ENCODE measurements around the gene HYAL3.
"Not testable (repeated sequence)": the region's sequence is repeated elsewhere in the genome, so short reads cannot be mapped to it uniquely, and the experiment has no call there.

HYAL3 gene

GRCh38 chr3:50294089-50294488, 5.1 kb downstream of the HYAL3 start:
- Histone ChIP-seq H3K36me3 (ENCODE audit: insufficient read depth, low read length) (peaks cover 13% of the 10 kb centered on the region), H3K27me3 (ENCODE audit: control insufficient read depth, insufficient read depth, low read length) (no peaks in the 10 kb centered on the region), H3K9me3 (replicated peaks; ENCODE audit: low read length) (no peaks in the 10 kb centered on the region), H3K4me3 (ENCODE audit: low read length) (no peak overlapping the region), H3K4me2 (ENCODE audit: low read length) (no peak overlapping the region), H3K9ac (ENCODE audit: low read depth, low read length) (no peak overlapping the region), H3K4me1 (ENCODE audit: control insufficient read depth, insufficient read depth, low read length) (peaks cover 17% of the 10 kb centered on the region)

DNA sequence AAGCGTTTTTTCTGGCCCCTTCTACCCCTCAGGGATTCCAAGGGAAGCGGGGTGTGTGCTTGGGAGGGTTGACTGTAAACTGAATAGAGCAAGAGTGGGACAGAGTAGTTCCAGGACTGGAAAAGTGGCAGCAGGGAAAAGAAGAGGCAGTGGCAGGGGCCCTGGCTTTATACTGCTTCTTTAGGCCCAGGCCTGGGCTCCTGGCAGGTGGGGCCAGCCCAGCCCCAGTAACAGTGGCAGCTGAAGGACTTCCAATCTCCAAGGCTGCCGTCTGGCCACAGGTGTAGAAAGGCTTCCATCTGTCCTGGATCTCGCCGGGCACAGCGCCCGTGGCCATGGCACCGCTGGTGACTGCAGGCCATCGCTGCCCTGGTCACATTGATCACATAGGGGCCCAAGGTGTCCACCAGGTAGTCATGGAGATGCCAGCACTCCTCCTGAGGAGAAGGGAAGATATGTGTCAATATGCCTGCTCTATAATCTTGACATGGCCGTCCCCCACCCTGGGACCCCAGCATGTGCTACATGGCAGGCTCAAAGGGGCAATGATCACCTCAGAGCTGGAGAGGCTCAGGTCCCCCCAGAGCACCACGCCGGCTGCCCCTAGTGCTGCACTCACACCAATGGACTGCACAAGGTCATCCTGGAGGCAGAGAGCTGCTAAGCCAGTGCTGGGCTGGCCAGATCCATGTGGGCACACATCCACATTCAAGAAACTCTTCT, 6.0 kb downstream of the HYAL3 start:
- Histone ChIP-seq H3K4me1 (ENCODE audit: control insufficient read depth, insufficient read depth, low read length) (peaks cover 9% of the 10 kb centered on the region), H3K9ac (ENCODE audit: low read depth, low read length) (peak overlapping the region; percentile 66), H3K4me3 (ENCODE audit: low read length) (peak overlapping the region; percentile 66), H3K4me2 (ENCODE audit: low read length) (peak overlapping the region; percentile 86), H3K27me3 (ENCODE audit: control insufficient read depth, insufficient read depth, low read length) (no peaks in the 10 kb centered on the region), H3K36me3 (ENCODE audit: insufficient read depth, low read length) (peaks cover 19% of the 10 kb centered on the region), H3K9me3 (replicated peaks; ENCODE audit: low read length) (no peaks in the 10 kb centered on the region)

DNA sequence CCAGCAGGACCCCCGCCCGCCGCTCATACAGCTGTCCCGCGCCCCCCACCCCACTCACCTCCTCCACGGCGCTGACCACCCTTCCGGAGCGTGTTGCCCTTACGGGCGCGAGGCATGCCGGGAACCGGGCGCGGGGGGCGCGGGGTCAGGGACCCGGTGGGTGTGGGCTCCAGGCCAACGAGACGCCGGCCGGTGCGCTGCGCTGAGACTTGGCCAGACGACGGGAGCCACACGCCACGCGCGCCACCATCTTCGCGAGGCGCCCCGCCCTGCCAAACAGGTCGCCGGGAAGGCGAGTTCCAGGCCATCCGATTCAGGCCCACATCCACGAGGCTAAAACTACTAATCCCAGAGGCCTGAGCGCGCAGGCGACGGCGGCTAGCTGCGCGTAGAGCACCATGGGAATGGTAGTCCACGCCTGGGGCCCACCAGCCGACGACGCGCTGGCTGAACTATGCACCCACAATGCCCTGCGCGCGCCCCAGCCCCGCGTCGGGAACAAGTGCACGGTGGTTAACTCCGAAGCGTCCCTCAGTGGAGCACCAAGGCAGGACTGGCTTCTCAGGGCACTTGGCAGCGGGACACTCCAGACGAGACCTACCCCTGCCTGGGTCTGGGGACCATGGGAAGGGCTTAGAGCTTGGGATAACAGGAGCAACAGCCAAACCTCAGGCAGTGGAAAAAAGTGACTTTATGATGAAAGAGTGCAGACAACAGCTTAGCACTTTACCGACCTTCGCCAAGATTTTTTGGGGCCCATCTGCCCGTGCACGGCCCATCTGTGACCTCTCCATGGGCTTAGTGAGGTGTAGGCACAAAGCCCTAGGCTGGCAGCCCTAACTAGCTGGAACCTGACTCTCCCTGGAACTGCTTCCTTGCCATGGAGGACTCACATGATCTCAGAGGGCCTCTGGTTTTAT, 6.8 kb downstream of the HYAL3 start, which contains the start of gene IFRD2:
Gene IFRD2 (minus strand): TSS at position 271 of the 920 bp plus-strand sequence. CDS start 155 bp downstream, at position 116.
- Histone ChIP-seq H3K4me2 (ENCODE audit: low read length) (peak within 1 kb of the TSS; percentile 91), H3K27me3 (ENCODE audit: control insufficient read depth, insufficient read depth, low read length) (no peaks in the 10 kb centered on the region), H3K4me3 (ENCODE audit: low read length) (peak within 1 kb of the TSS; percentile 85), H3K9me3 (replicated peaks; ENCODE audit: low read length) (no peaks in the 10 kb centered on the region), H3K9ac (ENCODE audit: low read depth, low read length) (peak within 1 kb of the TSS; percentile 88), H3K36me3 (ENCODE audit: insufficient read depth, low read length) (peaks cover 27% of the 10 kb centered on the region), H3K4me1 (ENCODE audit: control insufficient read depth, insufficient read depth, low read length) (peaks cover 6% of the 10 kb centered on the region)

- H3K36me3 ChIP-seq (ENCODE audit: insufficient read depth, low read length), result peaks cover 38% of the 10 kb centered on the region
- no peak overlapping the region for H3K4me3 ChIP-seq (ENCODE audit: low read length)
- peaks cover 6% of the 10 kb centered on the region for H3K4me1 ChIP-seq (ENCODE audit: control insufficient read depth, insufficient read depth, low read length)
- no peak overlapping the region for H3K9ac ChIP-seq (ENCODE audit: low read depth, low read length)
- H3K27me3 ChIP-seq (ENCODE audit: control insufficient read depth, insufficient read depth, low read length), result no peaks in the 10 kb centered on the region
- peak overlapping the region; percentile 91 for H3K4me2 ChIP-seq (ENCODE audit: low read length)
- H3K9me3 ChIP-seq (replicated peaks; ENCODE audit: low read length), result no peaks in the 10 kb centered on the region
These were observed 9.0 kb downstream of the HYAL3 start for GRCh38 chr3:50290161-50290641.

- Histone ChIP-seq H3K27me3 (ENCODE audit: control insufficient read depth, insufficient read depth, low read length) (no peaks in the 10 kb centered on the region), H3K36me3 (ENCODE audit: insufficient read depth, low read length) (peaks cover 38% of the 10 kb centered on the region), H3K4me3 (ENCODE audit: low read length) (no peak overlapping the region), H3K4me1 (ENCODE audit: control insufficient read depth, insufficient read depth, low read length) (peaks cover 6% of the 10 kb centered on the region), H3K9me3 (replicated peaks; ENCODE audit: low read length) (no peaks in the 10 kb centered on the region), H3K9ac (ENCODE audit: low read depth, low read length) (no peak overlapping the region), H3K4me2 (ENCODE audit: low read length) (no peak overlapping the region)
These were observed 10.1 kb downstream of the HYAL3 start for GRCh38 chr3:50289130-50289529.

DNA sequence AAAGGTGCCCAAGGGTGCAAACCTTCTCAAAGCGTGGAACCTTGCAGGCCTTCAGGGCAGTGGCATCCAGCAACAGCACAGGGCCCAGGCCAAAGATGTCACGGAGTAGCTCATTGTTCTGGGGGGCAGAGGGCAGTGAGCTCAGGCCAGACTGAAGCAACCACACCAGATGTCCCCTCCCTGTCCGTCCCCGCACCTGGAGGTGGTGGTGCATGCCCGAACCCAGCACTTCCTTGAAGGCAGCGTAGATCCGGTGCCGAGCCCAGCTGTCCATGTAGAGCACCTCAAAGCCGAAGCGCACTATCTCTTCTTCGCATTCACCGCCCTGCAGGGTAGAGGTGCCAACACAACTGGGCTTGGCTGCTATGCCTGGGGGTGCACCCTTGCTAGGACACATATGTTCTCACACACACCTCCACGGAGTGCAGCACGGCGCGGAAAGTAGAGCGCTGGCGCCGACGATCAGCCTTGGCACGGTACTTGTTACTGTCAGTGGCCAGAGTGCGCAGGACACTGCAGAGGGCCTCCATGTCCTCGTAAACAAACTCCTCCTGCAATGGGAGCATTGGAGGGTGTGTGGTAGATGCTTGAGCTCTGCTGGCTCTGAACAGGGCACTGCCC, 10.7 kb downstream of the HYAL3 start:
- Histone ChIP-seq H3K4me1 (ENCODE audit: control insufficient read depth, insufficient read depth, low read length) (peaks cover 6% of the 10 kb centered on the region), H3K9me3 (replicated peaks; ENCODE audit: low read length) (no peaks in the 10 kb centered on the region), H3K4me2 (ENCODE audit: low read length) (no peak overlapping the region), H3K9ac (ENCODE audit: low read depth, low read length) (no peak overlapping the region), H3K36me3 (ENCODE audit: insufficient read depth, low read length) (peaks cover 38% of the 10 kb centered on the region), H3K27me3 (ENCODE audit: control insufficient read depth, insufficient read depth, low read length) (no peaks in the 10 kb centered on the region), H3K4me3 (ENCODE audit: low read length) (no peak overlapping the region)

GRCh38 chr3:50287262-50287661, 11.9 kb downstream of the HYAL3 start:
- Histone ChIP-seq H3K9ac (ENCODE audit: low read depth, low read length) (no peak overlapping the region), H3K4me3 (ENCODE audit: low read length) (no peak overlapping the region), H3K27me3 (ENCODE audit: control insufficient read depth, insufficient read depth, low read length) (no peaks in the 10 kb centered on the region), H3K4me2 (ENCODE audit: low read length) (no peak overlapping the region), H3K9me3 (replicated peaks; ENCODE audit: low read length) (no peaks in the 10 kb centered on the region), H3K36me3 (ENCODE audit: insufficient read depth, low read length) (peaks cover 38% of the 10 kb centered on the region), H3K4me1 (ENCODE audit: control insufficient read depth, insufficient read depth, low read length) (no peaks in the 10 kb centered on the region)

- Histone ChIP-seq H3K4me3 (ENCODE audit: low read length) (no peak overlapping the region), H3K4me2 (ENCODE audit: low read length) (no peak overlapping the region), H3K27me3 (ENCODE audit: control insufficient read depth, insufficient read depth, low read length) (no peaks in the 10 kb centered on the region), H3K36me3 (ENCODE audit: insufficient read depth, low read length) (peaks cover 38% of the 10 kb centered on the region), H3K9ac (ENCODE audit: low read depth, low read length) (no peak overlapping the region), H3K9me3 (replicated peaks; ENCODE audit: low read length) (no peaks in the 10 kb centered on the region), H3K4me1 (ENCODE audit: control insufficient read depth, insufficient read depth, low read length) (no peaks in the 10 kb centered on the region)
These were observed 12.6 kb downstream of the HYAL3 start for GRCh38 chr3:50286322-50287227.

DNA sequence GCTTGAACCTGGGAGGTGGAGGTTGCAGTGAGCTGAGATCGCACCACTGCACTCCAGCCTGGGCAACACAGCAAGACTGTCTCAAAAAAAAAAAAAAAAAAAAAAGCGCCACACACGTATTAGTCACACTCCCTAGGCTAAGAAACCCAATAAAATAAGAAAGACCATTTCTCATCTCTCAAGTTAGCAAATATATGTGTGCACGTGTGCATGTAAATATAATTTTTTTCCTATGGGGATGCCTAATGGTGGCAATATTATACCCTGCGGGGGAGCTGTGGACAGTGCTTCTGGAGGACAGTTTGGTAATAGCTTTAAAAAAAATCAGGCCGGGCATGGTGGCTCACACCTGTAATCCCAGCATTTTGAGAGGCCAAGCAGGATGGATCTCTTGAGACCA, 15.1 kb downstream of the HYAL3 start:
- not testable (repeated sequence) for H3K4me3 ChIP-seq (ENCODE audit: low read length); H3K4me2 ChIP-seq (ENCODE audit: low read length); H3K9me3 ChIP-seq (replicated peaks; ENCODE audit: low read length); H3K9ac ChIP-seq (ENCODE audit: low read depth, low read length); H3K4me1 ChIP-seq (ENCODE audit: control insufficient read depth, insufficient read depth, low read length); H3K27me3 ChIP-seq (ENCODE audit: control insufficient read depth, insufficient read depth, low read length)
- H3K36me3 ChIP-seq (ENCODE audit: insufficient read depth, low read length), result peaks cover 26% of the 10 kb centered on the region

DNA sequence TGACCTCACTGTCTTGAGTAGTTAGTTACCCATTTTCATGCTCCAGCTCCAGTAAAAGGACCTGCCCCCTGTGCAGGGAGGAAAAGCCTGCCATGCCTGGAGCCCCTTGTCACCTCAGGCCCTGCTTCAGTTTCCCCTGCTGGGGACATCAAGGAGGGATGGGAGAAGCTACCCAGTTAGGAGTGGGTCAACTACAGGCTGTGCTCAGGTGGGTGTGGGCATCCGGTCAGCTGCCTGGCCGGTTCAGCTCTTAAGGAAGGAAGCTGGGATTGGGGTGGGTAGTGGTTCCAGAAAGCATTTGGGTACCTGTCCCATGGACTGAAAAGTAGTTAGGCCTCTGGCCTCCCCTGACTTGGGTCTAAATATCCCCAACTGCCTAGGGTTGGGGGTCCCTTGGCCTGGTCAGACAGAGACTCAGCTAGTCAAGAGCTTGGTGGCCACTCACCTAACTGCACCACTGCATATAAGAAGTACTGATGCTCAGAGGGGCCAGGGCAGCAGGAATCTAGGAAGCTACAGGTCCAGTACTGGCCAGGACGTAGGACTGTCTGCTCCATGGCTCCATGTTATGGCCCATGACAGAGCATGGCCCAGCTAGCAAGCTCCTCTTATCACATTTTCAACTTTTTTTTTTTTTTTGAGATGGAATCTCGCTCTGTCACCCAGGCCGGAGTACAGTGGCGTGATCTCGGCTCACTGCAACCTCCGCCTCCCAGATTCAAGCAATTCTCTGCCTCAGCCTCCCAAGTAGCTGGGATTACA, 19.8 kb downstream of the HYAL3 start:
- no peaks in the 10 kb centered on the region for H3K36me3 ChIP-seq (ENCODE audit: insufficient read depth, low read length)
- no peak overlapping the region for H3K4me2 ChIP-seq (ENCODE audit: low read length)
- no peak overlapping the region for H3K9ac ChIP-seq (ENCODE audit: low read depth, low read length)
- H3K27me3 ChIP-seq (ENCODE audit: control insufficient read depth, insufficient read depth, low read length), result no peaks in the 10 kb centered on the region
- H3K4me1 ChIP-seq (ENCODE audit: control insufficient read depth, insufficient read depth, low read length), result no peaks in the 10 kb centered on the region
- no peak overlapping the region for H3K4me3 ChIP-seq (ENCODE audit: low read length)
- H3K9me3 ChIP-seq (replicated peaks; ENCODE audit: low read length), result no peaks in the 10 kb centered on the region

All from skeletal muscle satellite cell (primary cell).